B cell (primary cell): ENCODE data around the gene SUGCT. TPM values are rescaled to one million over a fixed set of nuclear protein-coding genes. Genes with fewer than 3 reads are reported as not detected.

Experiments used
- ATAC-seq: fragments of 200-7000 bp; cut with Tn5 transposase; one replicate; pipeline ENCODE4 v1.10.0; 2021; ENCODE audit warnings: low read depth, mild to moderate bottlenecking, moderate number of reproducible peaks, moderate library complexity
- CTCF ChIA-PET: fragments of 350-600 bp; sonication (Branson Sonifier 250); formaldehyde crosslinking; loops from one replicate; lab custom pipeline; 2021; ENCODE audit warnings: antibody characterized with exemption, inconsistent platforms; lab: Charles Lee
- POLR2A ChIA-PET: fragments of 350-600 bp; sonication (Branson Sonifier 250); formaldehyde crosslinking; loops from one replicate; lab custom pipeline; 2021; ENCODE audit warnings: antibody characterized with exemption; lab: Charles Lee
- DNase-seq: peaks from one replicate; pipeline ENCODE4 v3.0.0; 2013
- H2AFZ ChIP-seq: 2 replicates; pipeline ENCODE4 v1.6.1; 2012; ENCODE audit warnings: mild to moderate bottlenecking, low read depth, low read length; ENCODE audit not compliant: insufficient read depth, poor library complexity, severe bottlenecking
- H3K27ac ChIP-seq, 2 donors: 1 replicate in 1 of 2; 2 replicates in 1 of 2; pipeline ENCODE4 v1.5.1; 2012 to 2013; ENCODE audit warnings: low read length in 2 of 2, mild to moderate bottlenecking in 2 of 2, moderate library complexity in 1 of 2
- H3K27me3 ChIP-seq, 4 experiments: fragments of 200-600 bp in 1 of 4; sonication (generic) in 1 of 4; replicated peaks in 1 of 4; 1 replicate in 2 of 4; 2 replicates in 2 of 4; pipeline versions ENCODE4 v1.6.1 to v1.7.0; 2013 to 2016; ENCODE audit warnings: low read length in 3 of 4, mild to moderate bottlenecking in 2 of 4, mixed read lengths in 1 of 4, moderate library complexity in 1 of 4; ENCODE audit not compliant: insufficient read depth in 4 of 4, control insufficient read depth in 3 of 4; ENCODE audit errors: control extremely low read depth in 1 of 4
- H3K36me3 ChIP-seq, 2 experiments: replicated peaks in 1 of 2; 1 replicate in 1 of 2; 2 replicates in 1 of 2; pipeline versions ENCODE4 v1.6.1 to v1.7.1; 2013; ENCODE audit warnings: low read length in 1 of 2; ENCODE audit not compliant: insufficient read depth in 2 of 2, control insufficient read depth in 1 of 2; ENCODE audit errors: control extremely low read depth in 1 of 2, extremely low read depth in 1 of 2
- H3K4me1 ChIP-seq, 2 donors: fragments of 200-600 bp in 1 of 2; sonication (generic) in 1 of 2; 1 replicate in 1 of 2; 2 replicates in 1 of 2; pipeline versions ENCODE4 v1.5.1 to v1.6.1; 2013 to 2017; ENCODE audit warnings: low read length in 2 of 2; ENCODE audit not compliant: control insufficient read depth in 2 of 2, insufficient read depth in 2 of 2
- H3K4me2 ChIP-seq: replicated peaks from 2 replicates; pipeline ENCODE3; 2012; ENCODE audit warnings: mild to moderate bottlenecking, low read depth, low read length; ENCODE audit not compliant: poor library complexity, severe bottlenecking
- H3K4me3 ChIP-seq, 5 experiments: fragments of 200-600 bp in 1 of 5; sonication (generic) in 1 of 5; 1 replicate in 3 of 5; 2 replicates in 2 of 5; pipeline versions ENCODE4 v1.5.1 to v1.7.0; 2011 to 2016; ENCODE audit warnings: low read length in 4 of 5, mild to moderate bottlenecking in 4 of 5, low read depth in 2 of 5, control low read depth in 1 of 5, moderate library complexity in 1 of 5; ENCODE audit not compliant: insufficient read depth in 1 of 5; ENCODE audit errors: control extremely low read depth in 1 of 5, extremely low read depth in 1 of 5
- H3K79me2 ChIP-seq: fragments of 200-600 bp; sonication (generic); one replicate; pipeline ENCODE4 v1.6.0; 2016; ENCODE audit warnings: low read length; ENCODE audit not compliant: control insufficient read depth, insufficient read depth
- H3K9ac ChIP-seq: fragments of 200-600 bp; sonication (generic); 2 replicates; pipeline ENCODE4 v1.6.1; 2017; ENCODE audit warnings: mild to moderate bottlenecking, low read length, moderate library complexity
- H3K9me3 ChIP-seq, 3 donors: one replicate each; pipeline versions ENCODE4 v1.6.1 to v1.7.1; 2013; ENCODE audit warnings: low read length in 2 of 3; ENCODE audit not compliant: control insufficient read depth in 2 of 3, insufficient read depth in 1 of 3; ENCODE audit errors: control extremely low read depth in 1 of 3
- H4K20me1 ChIP-seq: 2 replicates; pipeline ENCODE4 v1.6.0; 2012; ENCODE audit warnings: mild to moderate bottlenecking, low read length; ENCODE audit not compliant: insufficient read depth, control insufficient read depth, poor library complexity, severe bottlenecking
- H3K27ac Mint-ChIP-seq: one replicate; pipeline ENCODE4 v1.8.0; 2021; ENCODE audit warnings: mixed read lengths
- H3K27me3 Mint-ChIP-seq: one replicate; pipeline ENCODE4 v1.8.0; 2021; ENCODE audit warnings: mixed read lengths
- H3K4me1 Mint-ChIP-seq: one replicate; pipeline ENCODE4 v1.8.0; 2021; ENCODE audit warnings: mixed read lengths
- H3K4me3 Mint-ChIP-seq: one replicate; pipeline ENCODE4 v1.8.0; 2021; ENCODE audit warnings: mixed read lengths
- H3K9me3 Mint-ChIP-seq: one replicate; pipeline ENCODE4 v1.8.0; 2022; ENCODE audit warnings: mixed read lengths; ENCODE audit not compliant: insufficient read depth
- CTCF ChIP-seq: fragments of 200-600 bp; IDR thresholded peaks from one replicate; pipeline ENCODE4 v1.8.0; 2022; ENCODE audit warnings: antibody characterized with exemption, mild to moderate bottlenecking
- EZH2 ChIP-seq: IDR thresholded peaks from 2 replicates; pipeline ENCODE4 v1.6.1; 2012; ENCODE audit warnings: borderline replicate concordance, low read depth, mild to moderate bottlenecking, moderate library complexity, low read length; ENCODE audit not compliant: insufficient read depth, poor library complexity, severe bottlenecking
- WGBS: methylation state at CpG from one replicate; pipeline ENCODE4 v1.1.5; 2013; ENCODE audit warnings: missing lambda C conversion rate; ENCODE audit not compliant: insufficient coverage; 5-methylcytosine and 5-hydroxymethylcytosine counted together
- intact Hi-C: fragments of 100-400 bp; cut with micrococcal nuclease; formaldehyde crosslinking; loops from one replicate; pipeline ENCODE4 v1.10.0; 2022
- polyA plus RNA-seq: library from polyadenylated mRNA; depleted of rRNA; stranded (reverse); fragments of >200 nt; gene quantifications from 2 replicates; pipeline ENCODE4 v1.2.3, GENCODE V29; 2012
- total RNA-seq, 2 donors: library from RNA; stranded (reverse); fragments of 120-200 nt in 1 of 2; gene quantifications; 1 replicate in 1 of 2; 2 replicates in 1 of 2; pipeline versions ENCODE4 v1.2.3 to v1.2.4, GENCODE V29; 2013 to 2022

Gene SUGCT
- total and polyA plus RNA-seq, 2 donors (not counting 1 experiment from before 2014, with no cell fraction given): 0.19 to 0.86 TPM

- Mint-ChIP-seq H3K9me3 (no peaks in the 10 kb centered on the region), H3K4me3 (no peak overlapping the region), H3K27ac (no peak overlapping the region), H3K27me3 (no peaks in the 10 kb centered on the region), H3K4me1 (no peaks in the 10 kb centered on the region)
- H3K9me3 ChIP-seq: no peaks in the 10 kb centered on the region
- no peaks in the 10 kb centered on the region for H3K4me1 ChIP-seq
- H3K9ac ChIP-seq: no peak overlapping the region
- no peaks in the 10 kb centered on the region for H4K20me1 ChIP-seq
- H3K27ac ChIP-seq: no peak overlapping the region
- ATAC-seq: no peak
- CTCF ChIA-PET: no interaction called here
- no peaks in the 10 kb centered on the region for H3K79me2 ChIP-seq
- TF ChIP-seq EZH2 (no peak), CTCF (no peak)
- DNase-seq: no peak
- intact Hi-C loops: no loop called here
- H3K27me3 ChIP-seq: no peaks in the 10 kb centered on the region
- H2AFZ ChIP-seq: no peak overlapping the region
- H3K4me2 ChIP-seq: no peak overlapping the region
- POLR2A ChIA-PET: no interaction called here
- no peak overlapping the region for H3K4me3 ChIP-seq
- H3K36me3 ChIP-seq: no peaks in the 10 kb centered on the region
Observed at GRCh38 chr7:40490603-40490924, 355.8 kb downstream of the SUGCT start.

GRCh38 chr7:40492946-40493345 is 358.1 kb downstream of the SUGCT start:
- Histone ChIP-seq H4K20me1 (no peaks in the 10 kb centered on the region), H2AFZ (no peak overlapping the region), H3K4me2 (no peak overlapping the region), H3K79me2 (no peaks in the 10 kb centered on the region), H3K27ac (no peak overlapping the region), H3K9me3 (no peaks in the 10 kb centered on the region), H3K9ac (no peak overlapping the region), H3K27me3 (no peaks in the 10 kb centered on the region), H3K36me3 (no peaks in the 10 kb centered on the region), H3K4me1 (no peaks in the 10 kb centered on the region), H3K4me3 (no peak overlapping the region)
- DNase-seq (no peak), ATAC-seq (no peak)
- CTCF ChIA-PET: no interaction called here
- intact Hi-C loops: no loop called here
- WGBS: 80% methylated on average over 1 of the region's 4 CpGs
- no peaks in the 10 kb centered on the region for H3K9me3 Mint-ChIP-seq
- no peaks in the 10 kb centered on the region for H3K27me3 Mint-ChIP-seq
- TF ChIP-seq CTCF (no peak), EZH2 (no peak)
- H3K4me1 Mint-ChIP-seq: no peaks in the 10 kb centered on the region
- H3K27ac Mint-ChIP-seq: no peak overlapping the region
- no peak overlapping the region for H3K4me3 Mint-ChIP-seq
- POLR2A ChIA-PET: no interaction called here
